Osteoblast (primary cell): ENCODE results near the gene ZNF318. TPM values are rescaled to one million over a fixed set of nuclear protein-coding genes. Genes with fewer than 3 reads are reported as not detected.
"Not testable (repeated sequence)": the region's sequence is repeated elsewhere in the genome, so short reads cannot be mapped to it uniquely, and the experiment has no call there.

Source experiments
- DNase-seq: peaks from one replicate; pipeline ENCODE4 v3.0.0; 2011; ENCODE audit warnings: low spot score, mixed read lengths; ENCODE audit not compliant: insufficient read length; ENCODE audit errors: missing footprints
- H2AFZ ChIP-seq: 2 replicates; pipeline ENCODE4 v1.6.0; 2011; ENCODE audit warnings: mild to moderate bottlenecking, low read length
- H3K27ac ChIP-seq: 2 replicates; pipeline ENCODE4 v1.5.1; 2011; ENCODE audit warnings: mild to moderate bottlenecking, low read depth, low read length, moderate library complexity
- H3K27me3 ChIP-seq: 2 replicates; pipeline ENCODE4 v1.6.0; 2012; ENCODE audit warnings: mild to moderate bottlenecking, control low read depth, inconsistent platforms, low read length, moderate library complexity; ENCODE audit not compliant: insufficient read depth
- H3K36me3 ChIP-seq: 2 replicates; pipeline ENCODE4 v1.5.1; 2011; ENCODE audit warnings: mild to moderate bottlenecking, low read length, control low read depth, moderate library complexity; ENCODE audit not compliant: insufficient read depth
- H3K4me1 ChIP-seq: 2 replicates; pipeline ENCODE4 v1.5.1; 2011; ENCODE audit warnings: mild to moderate bottlenecking, low read length, control low read depth, moderate library complexity; ENCODE audit not compliant: insufficient read depth
- H3K4me2 ChIP-seq: 2 replicates; pipeline ENCODE4 v1.6.0; 2011; ENCODE audit warnings: mild to moderate bottlenecking, low read length; ENCODE audit not compliant: insufficient read depth
- H3K4me3 ChIP-seq: fragments of 200-600 bp; sonication (generic); 3 replicates; pipeline ENCODE4 v1.5.1; 2012; ENCODE audit warnings: mild to moderate bottlenecking, low read length, inconsistent platforms; ENCODE audit not compliant: insufficient read depth
- H3K79me2 ChIP-seq: 2 replicates; pipeline ENCODE4 v1.6.0; 2012; ENCODE audit warnings: mild to moderate bottlenecking, low read length, control low read depth, inconsistent platforms; ENCODE audit not compliant: insufficient read depth
- H3K9me3 ChIP-seq: 2 replicates; pipeline ENCODE4 v1.5.1; 2011; ENCODE audit warnings: low read depth, low read length, control low read depth
- H4K20me1 ChIP-seq: 2 replicates; pipeline ENCODE4 v1.6.0; 2012; ENCODE audit warnings: mild to moderate bottlenecking, low read length, control low read depth; ENCODE audit not compliant: insufficient read depth
- CTCF ChIP-seq: IDR thresholded peaks from 2 replicates; pipeline ENCODE4 v1.5.1; 2011; ENCODE audit warnings: mild to moderate bottlenecking, low read depth, low read length, moderate library complexity; ENCODE audit errors: extremely low read depth
- total RNA-seq: library from RNA; depleted of rRNA; stranded (reverse); fragments of >200 nt; gene quantifications from 2 replicates; pipeline ENCODE4 v1.2.3, GENCODE V29; 2012

Gene ZNF318
- total RNA-seq, 1 donor: 12.3 TPM

GRCh38 chr6:43376551-43376981, 7.1 kb upstream of the ZNF318 start:
- DNase-seq: no peak
- Histone ChIP-seq H3K4me2 (no peak overlapping the region), H3K36me3 (no peaks in the 10 kb centered on the region), H4K20me1 (no peaks in the 10 kb centered on the region), H3K4me1 (no peaks in the 10 kb centered on the region), H2AFZ (no peak overlapping the region), H3K27ac (no peak overlapping the region), H3K27me3 (no peaks in the 10 kb centered on the region), H3K4me3 (no peak overlapping the region), H3K79me2 (no peaks in the 10 kb centered on the region), H3K9me3 (no peaks in the 10 kb centered on the region)
- TF ChIP-seq CTCF: no peak

- Histone ChIP-seq H2AFZ (no peak overlapping the region), H3K4me3 (no peak overlapping the region), H4K20me1 (no peaks in the 10 kb centered on the region), H3K36me3 (no peaks in the 10 kb centered on the region), H3K27me3 (no peaks in the 10 kb centered on the region), H3K79me2 (no peaks in the 10 kb centered on the region), H3K27ac (no peak overlapping the region), H3K4me2 (no peak overlapping the region), H3K9me3 (no peaks in the 10 kb centered on the region), H3K4me1 (no peaks in the 10 kb centered on the region)
- DNase-seq: no peak
- TF ChIP-seq CTCF: no peak
Measured at GRCh38 chr6:43375693-43376092, 6.2 kb upstream of the ZNF318 start.

GRCh38 chr6:43373252-43373875, 3.9 kb upstream of the ZNF318 start:
- Histone ChIP-seq H3K4me2 (no peak overlapping the region), H3K4me1 (peaks cover 7% of the 10 kb centered on the region), H3K9me3 (no peaks in the 10 kb centered on the region), H3K27me3 (no peaks in the 10 kb centered on the region), H3K79me2 (peaks cover 6% of the 10 kb centered on the region), H4K20me1 (no peaks in the 10 kb centered on the region), H2AFZ (no peak overlapping the region), H3K36me3 (no peaks in the 10 kb centered on the region), H3K27ac (no peak overlapping the region), H3K4me3 (no peak overlapping the region)
- no peak for TF ChIP-seq CTCF
- DNase-seq: no peak

GRCh38 chr6:43370003-43370580, 645 bp upstream of the ZNF318 start:
- peak overlapping the region; percentile 80 for H3K4me2 ChIP-seq
- not testable (repeated sequence) for H3K36me3 ChIP-seq

More at GRCh38 chr6:43370003-43370580, 645 bp upstream of the ZNF318 start:
- H3K9me3 ChIP-seq, H4K20me1 ChIP-seq, DNase-seq, H3K27me3 ChIP-seq: not testable (repeated sequence)
- H2AFZ ChIP-seq: peak overlapping the region; percentile 82
- H3K79me2 ChIP-seq: peaks cover 30% of the 10 kb centered on the region
- H3K4me3 ChIP-seq: peak overlapping the region; percentile 87
- H3K27ac ChIP-seq: peak overlapping the region; percentile 46
- H3K4me1 ChIP-seq: peaks cover 16% of the 10 kb centered on the region
